ENCODE measurements around the gene INAFM2. TPM values are rescaled to one million over a fixed set of nuclear protein-coding genes. Genes with fewer than 3 reads are reported as not detected.
A peak's percentile ranks its signal among the peaks of the same experiment; 100 is the strongest.

INAFM2 gene
- total RNA-seq, 1 experiment from 2014 or later, result 25.4 TPM

DNA sequence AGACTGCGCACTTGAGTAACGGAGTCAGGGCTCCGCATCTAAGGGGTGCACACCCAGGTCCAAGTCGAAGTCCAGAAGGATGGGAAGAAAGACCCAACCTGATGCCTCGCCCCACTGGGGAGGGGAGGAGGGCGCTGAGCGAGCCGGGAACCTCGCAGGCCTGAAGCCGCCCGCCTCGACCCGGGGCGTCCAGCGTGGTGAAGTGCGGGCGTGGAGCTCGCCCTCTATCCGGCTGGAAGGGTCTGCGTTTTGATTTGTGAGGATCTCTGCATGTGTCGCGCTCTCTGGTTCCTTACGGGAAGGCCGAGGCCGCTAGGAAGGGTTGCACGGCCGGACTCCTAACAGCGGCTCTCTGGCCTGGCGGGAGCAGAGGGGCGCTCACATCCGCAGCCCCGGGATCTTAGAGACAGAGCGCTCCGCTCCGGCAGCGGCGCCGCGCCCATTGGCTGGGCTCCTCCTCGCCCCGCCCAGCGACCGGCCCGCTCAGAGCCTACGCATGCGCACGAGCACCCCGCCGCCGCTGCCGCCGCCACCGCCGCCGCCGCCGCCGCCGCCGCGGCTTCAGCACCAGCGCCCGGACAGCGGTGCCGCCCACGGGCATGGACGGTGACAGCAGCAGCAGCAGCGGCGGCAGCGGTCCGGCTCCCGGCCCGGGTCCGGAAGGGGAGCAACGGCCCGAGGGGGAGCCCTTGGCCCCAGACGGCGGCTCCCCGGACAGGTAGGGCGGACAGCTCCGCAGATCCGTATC is 34.4 kb downstream of the INAFM2 start, which contains the start of gene DISP2:
TSS of gene DISP2 (plus strand) at position 497 of the 748 bp plus-strand sequence. CDS start at position 600, 103 bp downstream.
- Histone ChIP-seq H4K5ac (ENCODE audit: insufficient read length, low read depth, low read length) (no peak within 1 kb of the TSS), H3K23me2 (ENCODE audit: insufficient read length, low read depth, low read length, poor library complexity, severe bottlenecking) (peaks cover 8% of the 10 kb centered on the region), H4K91ac (ENCODE audit: insufficient read length, low read depth, low read length) (no peak within 1 kb of the TSS), H2BK12ac (ENCODE audit: insufficient read length, low read depth, low read length) (no peak within 1 kb of the TSS), H3K9me3 (ENCODE audit: control insufficient read depth, low read depth, low read length) (no peaks in the 10 kb centered on the region), H3T11ph (ENCODE audit: low read length) (no peak within 1 kb of the TSS), H2BK15ac (ENCODE audit: low read depth, low read length) (no peak within 1 kb of the TSS), H2AFZ (ENCODE audit: low read length) (no peak within 1 kb of the TSS), H2BK5ac (ENCODE audit: insufficient read length, low read length) (no peak within 1 kb of the TSS), H4K20me1 (ENCODE audit: control insufficient read depth, insufficient read depth, insufficient read length) (no peaks in the 10 kb centered on the region), H3K4ac (ENCODE audit: low read depth, low read length) (no peak within 1 kb of the TSS), H3K79me1 (ENCODE audit: insufficient read depth, low read depth, low read length, poor library complexity, severe bottlenecking) (no peaks in the 10 kb centered on the region), H3K79me2 (ENCODE audit: insufficient read depth, low read length) (no peaks in the 10 kb centered on the region), H3K27ac (ENCODE audit: insufficient read length, low read depth, low read length) (no peak within 1 kb of the TSS), H2BK20ac (ENCODE audit: low read depth, low read length, poor library complexity, severe bottlenecking) (no peak within 1 kb of the TSS), H3K18ac (ENCODE audit: insufficient read length, low read depth, low read length) (no peak within 1 kb of the TSS), H4K8ac (replicated peaks; ENCODE audit: insufficient read length, low read depth, low read length) (no peak within 1 kb of the TSS), H3K4me2 (ENCODE audit: insufficient read depth, insufficient read length, low read length) (peak within 1 kb of the TSS; percentile 59), H3K14ac (ENCODE audit: insufficient read depth, low read length) (no peak within 1 kb of the TSS; the same call in 1 of the 2 replicates), H3K9ac (ENCODE audit: extremely low read depth, insufficient read length, low read length) (no peak within 1 kb of the TSS), H3K4me1 (ENCODE audit: insufficient read depth, low read length) (no peaks in the 10 kb centered on the region; the same call in 1 of the 2 replicates), H3K27me3 (ENCODE audit: insufficient read depth, low read length) (peaks cover 3% of the 10 kb centered on the region), H2BK120ac (ENCODE audit: low read depth, low read length, poor library complexity, severe bottlenecking) (no peak within 1 kb of the TSS), H2AK5ac (ENCODE audit: insufficient read length, low read length) (no peak within 1 kb of the TSS), H3K23ac (ENCODE audit: insufficient read length, low read depth, low read length) (no peak within 1 kb of the TSS), H3K56ac (ENCODE audit: insufficient read length, low read depth, low read length) (no peak within 1 kb of the TSS)
- H3K27ac Mint-ChIP-seq, result no peak within 1 kb of the TSS
- no peaks in the 10 kb centered on the region for H3K9me3 Mint-ChIP-seq
- peak within 1 kb of the TSS; percentile 74 to 84 for H3K4me3 Mint-ChIP-seq
- whole genome bisulfite sequencing (ENCODE audit: extremely low coverage, insufficient read length, low lambda C conversion rate), result no CpG with 5 or more reads among the region's 82 CpGs
- DNase-seq, result peak; percentile 91
- H3K36me3 Mint-ChIP-seq (ENCODE audit: insufficient read depth in 1 of 3, low read depth in 3 of 3), result no peaks in the 10 kb centered on the region; a peak in 1 of 7 replicates
- peaks cover 25 to 33% of the 10 kb centered on the region in 2 experiments for H3K4me1 Mint-ChIP-seq
- peaks cover 51% of the 10 kb centered on the region for H3K27me3 Mint-ChIP-seq (ENCODE audit: low read depth)
- TF ChIP-seq, protein P1, sequence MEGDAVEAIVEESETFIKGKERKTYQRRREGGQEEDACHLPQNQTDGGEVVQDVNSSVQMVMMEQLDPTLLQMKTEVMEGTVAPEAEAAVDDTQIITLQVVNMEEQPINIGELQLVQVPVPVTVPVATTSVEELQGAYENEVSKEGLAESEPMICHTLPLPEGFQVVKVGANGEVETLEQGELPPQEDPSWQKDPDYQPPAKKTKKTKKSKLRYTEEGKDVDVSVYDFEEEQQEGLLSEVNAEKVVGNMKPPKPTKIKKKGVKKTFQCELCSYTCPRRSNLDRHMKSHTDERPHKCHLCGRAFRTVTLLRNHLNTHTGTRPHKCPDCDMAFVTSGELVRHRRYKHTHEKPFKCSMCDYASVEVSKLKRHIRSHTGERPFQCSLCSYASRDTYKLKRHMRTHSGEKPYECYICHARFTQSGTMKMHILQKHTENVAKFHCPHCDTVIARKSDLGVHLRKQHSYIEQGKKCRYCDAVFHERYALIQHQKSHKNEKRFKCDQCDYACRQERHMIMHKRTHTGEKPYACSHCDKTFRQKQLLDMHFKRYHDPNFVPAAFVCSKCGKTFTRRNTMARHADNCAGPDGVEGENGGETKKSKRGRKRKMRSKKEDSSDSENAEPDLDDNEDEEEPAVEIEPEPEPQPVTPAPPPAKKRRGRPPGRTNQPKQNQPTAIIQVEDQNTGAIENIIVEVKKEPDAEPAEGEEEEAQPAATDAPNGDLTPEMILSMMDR (conservative IDR thresholded peaks at IDR 0.05), result no peak
